Erythroblast (primary cell): ENCODE measurements around the gene LRMDA.

Experiments used
- GATA1 ChIP-seq: IDR thresholded peaks from 2 replicates; pipeline ENCODE4 v1.6.1; 2011; ENCODE audit warnings: low read depth, mild to moderate bottlenecking, control low read depth, low read length, moderate library complexity
- POLR2A ChIP-seq: IDR thresholded peaks from 2 replicates; pipeline ENCODE4 v1.6.1; 2011; ENCODE audit warnings: mild to moderate bottlenecking, low read length

- no peak for TF ChIP-seq POLR2A
- no peak for TF ChIP-seq GATA1
Observed at GRCh38 chr10:75828413-75828812, 397.0 kb downstream of the LRMDA start.
